HEK293 (cell line): ENCODE data around the gene BTBD9.
A peak's percentile ranks its signal among the peaks of the same experiment; 100 is the strongest.

Experiments used
- CTCF ChIA-PET: fragments of 350-600 bp; formaldehyde crosslinking; extraction: SDS; loops from one replicate; lab custom pipeline; 2021; ENCODE audit warnings: antibody characterized with exemption; lab: Yijun Ruan, JAX
- POLR2A ChIA-PET: fragments of 300-600 bp; formaldehyde crosslinking; extraction: SDS; loops from one replicate; lab custom pipeline; 2020; ENCODE audit warnings: antibody characterized with exemption, inconsistent platforms; lab: Yijun Ruan, JAX
- H3K27ac ChIP-seq: fragments of 200-500 bp; sonication (Bioruptor generic); 2 replicates; pipeline ENCODE4 v1.5.1; 2014; ENCODE audit warnings: low read depth, low read length, control low read depth, inconsistent platforms; ENCODE audit errors: extremely low read depth
- H3K36me3 ChIP-seq, 2 experiments: fragments of 200-500 bp in 1 of 2; sonication (Bioruptor generic) in 1 of 2; 1 replicate in 1 of 2; 2 replicates in 1 of 2; pipeline ENCODE4 v1.5.1; 2014 to 2017; ENCODE audit warnings: inconsistent platforms in 2 of 2, low read length in 2 of 2; ENCODE audit not compliant: control insufficient read depth in 2 of 2, insufficient read depth in 1 of 2
- H3K4me1 ChIP-seq: fragments of 200-500 bp; sonication (Bioruptor generic); 2 replicates; pipeline ENCODE4 v1.5.1; 2014; ENCODE audit warnings: mild to moderate bottlenecking, low read length, inconsistent platforms; ENCODE audit not compliant: control insufficient read depth, insufficient read depth
- H3K4me3 ChIP-seq: 2 replicates; pipeline ENCODE4 v1.5.1; 2011; ENCODE audit warnings: low read depth, mild to moderate bottlenecking, control low read depth, low read length, moderate library complexity
- H3K9me3 ChIP-seq: fragments of 200-500 bp; sonication (Bioruptor generic); 2 replicates; pipeline ENCODE4 v1.5.1; 2014; ENCODE audit warnings: low read depth, low read length, inconsistent platforms; ENCODE audit not compliant: control insufficient read depth, insufficient read depth
- GLIS1 ChIP-seq: fragments of 450-650 bp; formaldehyde crosslinking; IDR thresholded peaks from 2 replicates; pipeline ENCODE4 v1.5.1; 2016; ENCODE audit warnings: missing biosample characterization, missing genetic modification characterization
- KLF1 ChIP-seq: fragments of 450-650 bp; formaldehyde crosslinking; IDR thresholded peaks from 2 replicates; pipeline ENCODE4 v1.5.1; 2016; ENCODE audit warnings: missing biosample characterization, missing genetic modification characterization
- KLF10 ChIP-seq: fragments of 450-650 bp; IDR thresholded peaks from 2 replicates; pipeline ENCODE4 v1.5.1; 2018; ENCODE audit warnings: missing biosample characterization, mild to moderate bottlenecking, missing genetic modification characterization
- KLF9 ChIP-seq: fragments of 450-650 bp; formaldehyde crosslinking; IDR thresholded peaks from 2 replicates; pipeline ENCODE4 v1.5.1; 2016; ENCODE audit warnings: missing biosample characterization, missing genetic modification characterization, low read depth
- MZF1 ChIP-seq: fragments of 450-650 bp; formaldehyde crosslinking; IDR thresholded peaks from 2 replicates; pipeline ENCODE4 v1.5.1; 2017; ENCODE audit warnings: missing biosample characterization, missing genetic modification characterization, borderline replicate concordance
- SCRT1 ChIP-seq: fragments of 450-650 bp; formaldehyde crosslinking; IDR thresholded peaks from 2 replicates; pipeline ENCODE4 v1.5.1; 2016; ENCODE audit warnings: missing biosample characterization, missing genetic modification characterization, borderline replicate concordance
- SCRT2 ChIP-seq: fragments of 450-650 bp; formaldehyde crosslinking; IDR thresholded peaks from 2 replicates; pipeline ENCODE4 v1.5.1; 2016; ENCODE audit warnings: missing biosample characterization, missing genetic modification characterization
- SP7 ChIP-seq: fragments of 450-650 bp; formaldehyde crosslinking; IDR thresholded peaks from 2 replicates; pipeline ENCODE4 v1.5.1; 2016; ENCODE audit warnings: missing biosample characterization, missing genetic modification characterization
- ZBTB17 ChIP-seq: fragments of 450-650 bp; formaldehyde crosslinking; IDR thresholded peaks from 2 replicates; pipeline ENCODE4 v1.5.1; 2016; ENCODE audit warnings: missing biosample characterization, missing genetic modification characterization
- ZBTB20 ChIP-seq: fragments of 450-650 bp; formaldehyde crosslinking; IDR thresholded peaks from 2 replicates; pipeline ENCODE4 v1.5.1; 2016; ENCODE audit warnings: missing biosample characterization, missing genetic modification characterization
- ZFP37 ChIP-seq: fragments of 450-650 bp; formaldehyde crosslinking; IDR thresholded peaks from 2 replicates; pipeline ENCODE4 v1.5.1; 2016; ENCODE audit warnings: missing biosample characterization, missing genetic modification characterization
- ZNF133 ChIP-seq: fragments of 450-650 bp; formaldehyde crosslinking; IDR thresholded peaks from 2 replicates; pipeline ENCODE4 v1.5.1; 2016; ENCODE audit warnings: missing biosample characterization, missing genetic modification characterization
- ZNF335 ChIP-seq: fragments of 450-650 bp; formaldehyde crosslinking; conservative IDR thresholded peaks from 2 replicates; pipeline ENCODE4 v1.5.1; 2016; ENCODE audit warnings: missing biosample characterization, missing genetic modification characterization
- ZNF341 ChIP-seq: fragments of 450-650 bp; formaldehyde crosslinking; IDR thresholded peaks from 2 replicates; pipeline ENCODE4; 2016; ENCODE audit warnings: low read depth, missing biosample characterization, missing genetic modification characterization
- ZNF394 ChIP-seq: fragments of 450-650 bp; formaldehyde crosslinking; IDR thresholded peaks from 2 replicates; pipeline ENCODE4 v1.5.1; 2016; ENCODE audit warnings: missing biosample characterization, missing genetic modification characterization, mild to moderate bottlenecking, moderate library complexity, borderline replicate concordance
- ZNF560 ChIP-seq: fragments of 450-650 bp; formaldehyde crosslinking; IDR thresholded peaks from 2 replicates; pipeline ENCODE4 v1.5.1; 2017; ENCODE audit warnings: missing biosample characterization, missing genetic modification characterization, borderline replicate concordance
- ZNF600 ChIP-seq: fragments of 450-650 bp; formaldehyde crosslinking; IDR thresholded peaks from 2 replicates; pipeline ENCODE4 v1.5.1; 2016; ENCODE audit warnings: missing biosample characterization, missing genetic modification characterization
- ZNF658 ChIP-seq: fragments of 450-650 bp; formaldehyde crosslinking; IDR thresholded peaks from 2 replicates; pipeline ENCODE4; 2016; ENCODE audit warnings: missing biosample characterization, missing genetic modification characterization
- ZNF76 ChIP-seq: fragments of 450-650 bp; formaldehyde crosslinking; IDR thresholded peaks from 2 replicates; pipeline ENCODE4; 2016; ENCODE audit warnings: low read depth, missing biosample characterization, missing genetic modification characterization, borderline replicate concordance
- ZNF843 ChIP-seq: fragments of 450-650 bp; formaldehyde crosslinking; IDR thresholded peaks from 2 replicates; pipeline ENCODE4 v1.5.1; 2016; ENCODE audit warnings: missing biosample characterization, missing genetic modification characterization
- TF ChIP-seq, protein P1 (sequence below): fragments of 450-650 bp; formaldehyde crosslinking; IDR thresholded peaks from 2 replicates; pipeline ENCODE4 v1.5.1; 2016; ENCODE audit warnings: missing biosample characterization, missing genetic modification characterization
- TF ChIP-seq, protein P2 (sequence below): fragments of 450-650 bp; formaldehyde crosslinking; IDR thresholded peaks from 2 replicates; pipeline ENCODE4 v1.5.1; 2017; ENCODE audit warnings: missing biosample characterization, missing genetic modification characterization
- TF ChIP-seq, protein P3 (sequence below): fragments of 450-650 bp; formaldehyde crosslinking; IDR thresholded peaks from 2 replicates; pipeline ENCODE4 v1.5.1; 2016; ENCODE audit warnings: missing biosample characterization, missing genetic modification characterization
- TF ChIP-seq, protein P4 (sequence below): fragments of 450-650 bp; formaldehyde crosslinking; IDR thresholded peaks from 2 replicates; pipeline ENCODE4 v1.5.1; 2016; ENCODE audit warnings: missing biosample characterization, missing genetic modification characterization

BTBD9 gene

DNA sequence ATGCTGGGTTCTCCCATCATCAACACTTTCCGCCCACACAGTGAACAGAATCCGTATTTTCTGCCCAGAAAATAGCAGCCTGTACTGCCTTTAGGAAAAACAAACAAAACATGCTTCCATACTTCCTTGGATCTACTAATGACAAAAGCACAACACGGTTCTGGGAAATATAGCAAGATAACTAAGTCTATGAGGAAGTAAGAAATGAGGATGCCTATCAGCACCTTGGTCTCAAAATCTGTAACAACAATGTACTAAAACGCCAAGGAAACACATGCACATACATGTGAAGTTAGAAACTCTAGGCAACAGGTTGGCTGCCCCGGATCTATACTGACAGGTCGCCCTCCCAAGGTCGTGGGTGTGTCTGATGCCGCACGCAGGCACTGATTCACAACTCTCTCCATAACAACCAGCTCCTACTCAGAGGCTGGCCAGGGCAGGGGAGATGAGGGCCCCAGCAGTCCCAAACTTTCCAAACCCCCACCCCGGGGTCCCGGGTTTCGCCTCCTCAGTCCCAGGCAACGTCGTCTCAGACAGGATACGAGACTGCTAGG lies 710 bp downstream of the BTBD9 start:
- Histone ChIP-seq H3K4me1 (0 out of 2 replicates have a peak, but pooled peaks cover 3% of the 10 kb centered on the region), H3K9me3 (no peaks in the 10 kb centered on the region), H3K27ac (peak overlapping the region; percentile 77; the same call in 1 of the 2 replicates), H3K4me3 (peak overlapping the region; percentile 96), H3K36me3 (no peaks in the 10 kb centered on the region)
- TF ChIP-seq ZNF560 (tag by site-specific recombination) = no peak
- peak; percentile 19; the same call in 1 of the 2 replicates for TF ChIP-seq GLIS1 (tag by site-specific recombination)
- peak; percentile 78 for TF ChIP-seq KLF9 (tag by site-specific recombination)
- peak; percentile 96 for TF ChIP-seq ZNF335 (tag by site-specific recombination)
- peak; percentile 60; the same call in 1 of the 2 replicates for TF ChIP-seq ZBTB17 (tag by site-specific recombination)
- 0 out of 2 replicates have a peak, but pooled peaks have one; percentile 24 for TF ChIP-seq ZNF394 (tag by site-specific recombination)
- TF ChIP-seq, protein P1, sequence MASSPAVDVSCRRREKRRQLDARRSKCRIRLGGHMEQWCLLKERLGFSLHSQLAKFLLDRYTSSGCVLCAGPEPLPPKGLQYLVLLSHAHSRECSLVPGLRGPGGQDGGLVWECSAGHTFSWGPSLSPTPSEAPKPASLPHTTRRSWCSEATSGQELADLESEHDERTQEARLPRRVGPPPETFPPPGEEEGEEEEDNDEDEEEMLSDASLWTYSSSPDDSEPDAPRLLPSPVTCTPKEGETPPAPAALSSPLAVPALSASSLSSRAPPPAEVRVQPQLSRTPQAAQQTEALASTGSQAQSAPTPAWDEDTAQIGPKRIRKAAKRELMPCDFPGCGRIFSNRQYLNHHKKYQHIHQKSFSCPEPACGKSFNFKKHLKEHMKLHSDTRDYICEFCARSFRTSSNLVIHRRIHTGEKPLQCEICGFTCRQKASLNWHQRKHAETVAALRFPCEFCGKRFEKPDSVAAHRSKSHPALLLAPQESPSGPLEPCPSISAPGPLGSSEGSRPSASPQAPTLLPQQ = peak; percentile 44
- TF ChIP-seq ZNF843 (tag by site-specific recombination) = 0 out of 2 replicates have a peak, but pooled peaks have one; percentile 28
- peak; percentile 99 for TF ChIP-seq SCRT2 (tag by site-specific recombination)
- TF ChIP-seq, protein P2, sequence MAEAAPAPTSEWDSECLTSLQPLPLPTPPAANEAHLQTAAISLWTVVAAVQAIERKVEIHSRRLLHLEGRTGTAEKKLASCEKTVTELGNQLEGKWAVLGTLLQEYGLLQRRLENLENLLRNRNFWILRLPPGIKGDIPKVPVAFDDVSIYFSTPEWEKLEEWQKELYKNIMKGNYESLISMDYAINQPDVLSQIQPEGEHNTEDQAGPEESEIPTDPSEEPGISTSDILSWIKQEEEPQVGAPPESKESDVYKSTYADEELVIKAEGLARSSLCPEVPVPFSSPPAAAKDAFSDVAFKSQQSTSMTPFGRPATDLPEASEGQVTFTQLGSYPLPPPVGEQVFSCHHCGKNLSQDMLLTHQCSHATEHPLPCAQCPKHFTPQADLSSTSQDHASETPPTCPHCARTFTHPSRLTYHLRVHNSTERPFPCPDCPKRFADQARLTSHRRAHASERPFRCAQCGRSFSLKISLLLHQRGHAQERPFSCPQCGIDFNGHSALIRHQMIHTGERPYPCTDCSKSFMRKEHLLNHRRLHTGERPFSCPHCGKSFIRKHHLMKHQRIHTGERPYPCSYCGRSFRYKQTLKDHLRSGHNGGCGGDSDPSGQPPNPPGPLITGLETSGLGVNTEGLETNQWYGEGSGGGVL (tag by site-specific recombination) = no peak
- 0 out of 2 replicates have a peak, but pooled peaks have one; percentile 33 for TF ChIP-seq ZFP37
- no peak for TF ChIP-seq ZNF133 (tag by site-specific recombination)
- 0 out of 2 replicates have a peak, but pooled peaks have one; percentile 19 for TF ChIP-seq SP7
- TF ChIP-seq KLF10 (tag by site-specific recombination) = peak; percentile 72; the same call in 1 of the 2 replicates
- TF ChIP-seq, protein P3, sequence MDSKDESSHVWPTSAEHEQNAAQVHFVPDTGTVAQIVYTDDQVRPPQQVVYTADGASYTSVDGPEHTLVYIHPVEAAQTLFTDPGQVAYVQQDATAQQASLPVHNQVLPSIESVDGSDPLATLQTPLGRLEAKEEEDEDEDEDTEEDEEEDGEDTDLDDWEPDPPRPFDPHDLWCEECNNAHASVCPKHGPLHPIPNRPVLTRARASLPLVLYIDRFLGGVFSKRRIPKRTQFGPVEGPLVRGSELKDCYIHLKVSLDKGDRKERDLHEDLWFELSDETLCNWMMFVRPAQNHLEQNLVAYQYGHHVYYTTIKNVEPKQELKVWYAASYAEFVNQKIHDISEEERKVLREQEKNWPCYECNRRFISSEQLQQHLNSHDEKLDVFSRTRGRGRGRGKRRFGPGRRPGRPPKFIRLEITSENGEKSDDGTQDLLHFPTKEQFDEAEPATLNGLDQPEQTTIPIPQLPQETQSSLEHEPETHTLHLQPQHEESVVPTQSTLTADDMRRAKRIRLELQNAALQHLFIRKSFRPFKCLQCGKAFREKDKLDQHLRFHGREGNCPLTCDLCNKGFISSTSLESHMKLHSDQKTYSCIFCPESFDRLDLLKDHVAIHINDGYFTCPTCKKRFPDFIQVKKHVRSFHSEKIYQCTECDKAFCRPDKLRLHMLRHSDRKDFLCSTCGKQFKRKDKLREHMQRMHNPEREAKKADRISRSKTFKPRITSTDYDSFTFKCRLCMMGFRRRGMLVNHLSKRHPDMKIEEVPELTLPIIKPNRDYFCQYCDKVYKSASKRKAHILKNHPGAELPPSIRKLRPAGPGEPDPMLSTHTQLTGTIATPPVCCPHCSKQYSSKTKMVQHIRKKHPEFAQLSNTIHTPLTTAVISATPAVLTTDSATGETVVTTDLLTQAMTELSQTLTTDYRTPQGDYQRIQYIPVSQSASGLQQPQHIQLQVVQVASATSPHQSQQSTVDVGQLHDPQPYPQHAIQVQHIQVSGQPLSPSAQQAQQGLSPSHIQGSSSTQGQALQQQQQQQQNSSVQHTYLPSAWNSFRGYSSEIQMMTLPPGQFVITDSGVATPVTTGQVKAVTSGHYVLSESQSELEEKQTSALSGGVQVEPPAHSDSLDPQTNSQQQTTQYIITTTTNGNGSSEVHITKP = peak; percentile 71; the same call in 1 of the 2 replicates
- TF ChIP-seq ZNF76 (tag by site-specific recombination) = 0 out of 2 replicates have a peak, but pooled peaks have one; percentile 42
- peak; percentile 96 for TF ChIP-seq SCRT1 (tag by site-specific recombination)
- TF ChIP-seq, protein P4, sequence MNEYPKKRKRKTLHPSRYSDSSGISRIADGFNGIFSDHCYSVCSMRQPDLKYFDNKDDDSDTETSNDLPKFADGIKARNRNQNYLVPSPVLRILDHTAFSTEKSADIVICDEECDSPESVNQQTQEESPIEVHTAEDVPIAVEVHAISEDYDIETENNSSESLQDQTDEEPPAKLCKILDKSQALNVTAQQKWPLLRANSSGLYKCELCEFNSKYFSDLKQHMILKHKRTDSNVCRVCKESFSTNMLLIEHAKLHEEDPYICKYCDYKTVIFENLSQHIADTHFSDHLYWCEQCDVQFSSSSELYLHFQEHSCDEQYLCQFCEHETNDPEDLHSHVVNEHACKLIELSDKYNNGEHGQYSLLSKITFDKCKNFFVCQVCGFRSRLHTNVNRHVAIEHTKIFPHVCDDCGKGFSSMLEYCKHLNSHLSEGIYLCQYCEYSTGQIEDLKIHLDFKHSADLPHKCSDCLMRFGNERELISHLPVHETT (tag by site-specific recombination) = 0 out of 2 replicates have a peak, but pooled peaks have one; percentile 30
- peak; percentile 92 for TF ChIP-seq ZBTB20 (tag by site-specific recombination)
- TF ChIP-seq ZNF341 (tag by site-specific recombination) = 0 out of 2 replicates have a peak, but pooled peaks have one; percentile 6
- 0 out of 2 replicates have a peak, but pooled peaks have one; percentile 15 for TF ChIP-seq KLF1 (tag by site-specific recombination)
- peak; percentile 61 for TF ChIP-seq ZNF600 (tag by site-specific recombination)
- TF ChIP-seq ZNF658 (tag by site-specific recombination) = no peak
- TF ChIP-seq MZF1 (tag by site-specific recombination) = no peak
- ChIA-PET CTCF (interaction anchor here (0.7 kb wide), 1 partner anchor 138 kb away, joined by 3 read pairs; no protein-coding TSS in a partner anchor), POLR2A (interaction anchor here (0.9 kb wide), 2 partner anchors 14 to 38 kb away, joined by 3 to 4 read pairs; no protein-coding TSS in a partner anchor)
